Heart left ventricle (tissue), 13 donors: ENCODE measurements around the gene SRBD1.

ENCODE experiments used
- CTCF ChIP-seq, 12 donors: fragments of 200-600 bp; sonication (generic) in 4 of 12; IDR thresholded peaks; one replicate each; pipeline versions ENCODE4 v1.5.0 to v1.8.0; 2018 to 2022; ENCODE audit warnings: antibody characterized with exemption in 12 of 12, mild to moderate bottlenecking in 5 of 12
- POLR2A ChIP-seq, 2 donors: fragments of 450-650 bp; IDR thresholded peaks; one replicate each; pipeline ENCODE4 v1.6.1; 2017; ENCODE audit warnings: antibody characterized with exemption in 2 of 2, mild to moderate bottlenecking in 2 of 2, moderate library complexity in 2 of 2
- donor health status: ischemic (EF 13 %, LVEDD 7.1; RV severe dilation, severe dysfunction).
- donor health status: DM: no; HTN: yes; CAD: no.
- donor health status: DM: no; HTN: no; CAD: no.
- donor health status: ischemic (EF 25% LVEDD 6.9; RV normal size, moderate dysfunction).
- donor health status: ischemic (EF 25% LVEDD 5.7; RV mildly dilated, moderate dysfunction).
- donor health status: ischemic (EF 35%, LVEDD 5.7; RV mildly dilated, moderate dysfunction).
- donor health status: nonischemic (EF 11% LVEDD 7.7; RV severe dilation, severe dysfunction).
- donor health status: DM: yes; HTN: yes; CAD: no.
- donor health status: PGD.
- donor health status: ischemic (EF 29% LVEDD 5.4; RV normal size, mild dysfunction).
- donor health status: nonischemic (EF 23%, LVEDD 6.1; RV moderate dilation, normal function).

- TF ChIP-seq CTCF (IDR thresholded peaks at IDR 0.05) (no peak), POLR2A (IDR thresholded peaks at IDR 0.05) (no peak)
Observed at GRCh38 chr2:45648636-45649035, 37.6 kb upstream of the SRBD1 start.
